GM12878 (cell line): ENCODE measurements around the gene CASQ1. TPM values are rescaled to one million over a fixed set of nuclear protein-coding genes. Genes with fewer than 3 reads are reported as not detected.

Experiments
- ATAC-seq: fragments of 200-7000 bp; cut with Tn5 transposase; 3 replicates; pipeline ENCODE4 v1.9.1; 2020; ENCODE audit warnings: mild to moderate bottlenecking, moderate library complexity
- BruUV-seq: library from RNA; stranded (reverse); fragments of 400-500 nt; replicated peaks from 2 replicates; lab custom pipeline; 2021; lab: Mats Ljungman, UMichigan
- CTCF ChIA-PET: fragments of 300-600 bp; sonication (Branson Sonifier 250); formaldehyde crosslinking; extraction: SDS; loops from one replicate; lab custom pipeline; 2021; ENCODE audit warnings: inconsistent platforms; lab: Yijun Ruan, JAX
- POLR2A ChIA-PET: fragments of 350-600 bp; formaldehyde crosslinking; extraction: SDS; loops from one replicate; lab custom pipeline; 2021; ENCODE audit warnings: inconsistent platforms; lab: Charles Lee
- RAD21 ChIA-PET: fragments of 300-600 bp; sonication (Branson Sonifier 250); formaldehyde crosslinking; loops from one replicate; lab custom pipeline; 2023; ENCODE audit warnings: antibody characterized with exemption; ENCODE audit not compliant: unreplicated experiment; lab: Charles Lee
- SMC1A ChIA-PET: fragments of 300-600 bp; sonication (Branson Sonifier 250); formaldehyde crosslinking; loops from one replicate; lab custom pipeline; 2023; ENCODE audit not compliant: unreplicated experiment, uncharacterized antibody; lab: Charles Lee
- DNase-seq: peaks from one replicate; pipeline ENCODE4 v3.0.0-alpha.2; 2011; ENCODE audit warnings: low read depth, low spot score
- FAIRE-seq: peaks from 3 replicates; lab custom pipeline; 2011; peaks lifted over from hg19 to GRCh38; lab: Jason Lieb, UNC
- H2AFZ ChIP-seq: 2 replicates; pipeline ENCODE4 v1.6.0; 2011; ENCODE audit warnings: low read depth, low read length, control low read depth; ENCODE audit not compliant: control insufficient read depth
- H3K27ac ChIP-seq: 2 replicates; pipeline ENCODE4 v1.5.1; 2011; ENCODE audit warnings: control low read depth; ENCODE audit not compliant: control insufficient read depth, insufficient read depth
- H3K27me3 ChIP-seq, 2 experiments: replicated peaks in 1 of 2; 2 replicates each; pipeline versions ENCODE4 v1.6.0 to v1.6.1; 2011; ENCODE audit warnings: low read length in 1 of 2; ENCODE audit not compliant: control insufficient read depth in 2 of 2, insufficient read depth in 2 of 2
- H3K36me3 ChIP-seq, 2 experiments: 2 replicates each; pipeline ENCODE4 v1.5.1; 2011; ENCODE audit warnings: low read length in 1 of 2; ENCODE audit not compliant: control insufficient read depth in 2 of 2, insufficient read depth in 2 of 2
- H3K4me1 ChIP-seq: 2 replicates; pipeline ENCODE4 v1.6.1; 2011; ENCODE audit warnings: mild to moderate bottlenecking, low read length, moderate library complexity, mixed read lengths; ENCODE audit not compliant: control insufficient read depth, insufficient read depth
- H3K4me2 ChIP-seq: 2 replicates; pipeline ENCODE4 v1.6.0; 2011; ENCODE audit warnings: control low read depth; ENCODE audit not compliant: control insufficient read depth, insufficient read depth
- H3K4me3 ChIP-seq: fragments of 200-600 bp; sonication (generic); 2 replicates; pipeline ENCODE4 v1.5.1; 2016
- H3K79me2 ChIP-seq: 2 replicates; pipeline ENCODE4 v1.6.0; 2011; ENCODE audit warnings: low read length; ENCODE audit not compliant: control insufficient read depth, insufficient read depth
- H3K9ac ChIP-seq: 2 replicates; pipeline ENCODE4 v1.8.0; 2011; ENCODE audit warnings: low read length, control low read depth, mixed read lengths; ENCODE audit not compliant: control insufficient read depth, insufficient read depth
- H3K9me3 ChIP-seq: replicated peaks from 3 replicates; pipeline ENCODE4 v1.5.1; 2011; ENCODE audit warnings: mild to moderate bottlenecking, low read length; ENCODE audit not compliant: control insufficient read depth, insufficient read depth
- H4K20me1 ChIP-seq: 2 replicates; pipeline ENCODE4 v1.6.0; 2011; ENCODE audit not compliant: control insufficient read depth, insufficient read depth
- BACH1 ChIP-seq: fragments of 450-650 bp; IDR thresholded peaks from 2 replicates; pipeline ENCODE4 v1.6.1; 2017; ENCODE audit warnings: mild to moderate bottlenecking, borderline replicate concordance
- CTCF ChIP-seq, 3 experiments: IDR thresholded peaks in 2 of 3; conservative IDR thresholded peaks in 1 of 3; 2 replicates each; pipeline ENCODE4 v1.5.1; 2011; ENCODE audit warnings: low read depth in 3 of 3, low read length in 3 of 3, mild to moderate bottlenecking in 3 of 3, control low read depth in 2 of 3, moderate library complexity in 2 of 3, inconsistent platforms in 1 of 3, mixed read lengths in 1 of 3; ENCODE audit not compliant: control insufficient read depth in 2 of 3, insufficient read depth in 1 of 3; ENCODE audit errors: extremely low read depth in 1 of 3
- NFIC ChIP-seq: IDR thresholded peaks from 2 replicates; pipeline ENCODE4 v1.6.1; 2012; ENCODE audit warnings: low read depth, mild to moderate bottlenecking, inconsistent platforms, low read length, moderate library complexity
- NR2C1 ChIP-seq: fragments of 450-650 bp; IDR thresholded peaks from 2 replicates; pipeline ENCODE4 v1.6.1; 2017; ENCODE audit warnings: antibody characterized with exemption, mild to moderate bottlenecking, moderate library complexity
- POLR2AphosphoS5 ChIP-seq: IDR thresholded peaks from 2 replicates; pipeline ENCODE4 v1.6.1; 2011; ENCODE audit warnings: mild to moderate bottlenecking, low read length, inconsistent platforms
- RUNX3 ChIP-seq: IDR thresholded peaks from 2 replicates; pipeline ENCODE4 v1.6.1; 2012; ENCODE audit warnings: low read length, inconsistent platforms
- SPI1 ChIP-seq: IDR thresholded peaks from 2 replicates; pipeline ENCODE4 v1.6.1; 2011; ENCODE audit warnings: low read depth, mild to moderate bottlenecking, low read length, moderate library complexity, borderline replicate concordance; ENCODE audit not compliant: insufficient read depth
- ZNF207 ChIP-seq: fragments of 450-650 bp; IDR thresholded peaks from 2 replicates; pipeline ENCODE4 v1.6.1; 2014; ENCODE audit warnings: antibody characterized with exemption, mild to moderate bottlenecking, borderline replicate concordance
- WGBS: methylation state at CpG from one replicate; pipeline ENCODE4 v1.1.6; 2016; ENCODE audit warnings: low lambda C conversion rate; ENCODE audit not compliant: insufficient replicate concordance, insufficient coverage; ENCODE audit errors: missing lambda C conversion rate; 5-methylcytosine and 5-hydroxymethylcytosine counted together
- in situ Hi-C: fragments of 300-500 bp; cut with MboI; formaldehyde crosslinking; loops from 9 replicates; pipeline ENCODE4 v1.14.3; 2018; ENCODE audit warnings: mixed read lengths
- intact Hi-C: fragments of 100-400 bp; cut with micrococcal nuclease; formaldehyde crosslinking; loops from one replicate; pipeline ENCODE4 v1.14.2; 2022; ENCODE audit not compliant: unreplicated experiment
- polyA plus RNA-seq, 11 experiments: library from polyadenylated mRNA; depleted of rRNA in 4 of 11; unstranded in 6 of 11; stranded (reverse) in 5 of 11; fragments of >200 nt; fragmentation: Nextera tagmentation in 4 of 11; fragmentation: Illumina TruSeq in 1 of 11; extraction: Ambion mirVana in 4 of 11; extraction: Trizol in 1 of 11; gene quantifications; 1 replicate in 1 of 11; 2 replicates in 10 of 11; pipeline versions ENCODE4 v1.2.1 to v1.2.3, GENCODE V29; 2011 to 2016; ENCODE audit warnings: inconsistent platforms in 2 of 11, missing spikeins in 2 of 11, low read depth in 1 of 11
- total RNA-seq, 4 experiments: library from RNA; depleted of rRNA in 3 of 4; stranded (reverse); fragments of >200 nt in 3 of 4; fragmentation: Illumina TruSeq in 1 of 4; extraction: Trizol in 1 of 4; gene quantifications; 2 replicates each; pipeline versions ENCODE4 v1.2.1 to v1.2.3, GENCODE V29; 2013 to 2021

CASQ1 gene
- total and polyA plus RNA-seq, 10 of the 15 experiments (the other 5 are each of a cell fraction or from before 2014, with no cell fraction given) = 0.10 to 0.77 (median 0.34) TPM

- SMC1A ChIA-PET = interaction anchor here (1.0 to 1.5 kb wide), 2 partner anchors 66 to 210 kb away, joined by 3 to 4 read pairs; no protein-coding TSS in a partner anchor
- POLR2A ChIA-PET = interaction anchor here (1.0 kb wide), 1 partner anchor 98 kb away, joined by 3 read pairs; no protein-coding TSS in a partner anchor
- Histone ChIP-seq H3K36me3 (no peaks in the 10 kb centered on the region), H3K9ac (no peak overlapping the region), H3K4me1 (peaks cover 27% of the 10 kb centered on the region), H4K20me1 (no peaks in the 10 kb centered on the region), H3K79me2 (no peaks in the 10 kb centered on the region), H3K4me2 (no peak overlapping the region), H3K27ac (no peak overlapping the region), H3K27me3 (no peaks in the 10 kb centered on the region; a peak in 1 of 4 replicates), H3K4me3 (no peak overlapping the region), H3K9me3 (no peaks in the 10 kb centered on the region), H2AFZ (no peak overlapping the region)
- 36% methylated on average over 4 of the region's 4 CpGs for WGBS
- BruUV-seq = no TSS peak
- no peak for FAIRE-seq
- no peak for TF ChIP-seq SPI1
- no peak for TF ChIP-seq NFIC
- TF ChIP-seq ZNF207 = no peak
- no peak for TF ChIP-seq BACH1
- no peak for TF ChIP-seq NR2C1
- CTCF ChIA-PET = interaction anchor here (0.7 to 3.5 kb wide), 5 partner anchors 37 to 85 kb away, joined by 3 to 25 read pairs (median 3); no protein-coding TSS in a partner anchor
- ATAC-seq = no peak
- RAD21 ChIA-PET = interaction anchor here (3.6 kb wide), 1 partner anchor 125 kb away, joined by 14 read pairs; no protein-coding TSS in a partner anchor
- DNase-seq = no peak
- in situ Hi-C loops = no loop called here
- intact Hi-C loops = no loop called here
Observed at GRCh38 chr1:160167056-160167455, 23.3 kb upstream of the CASQ1 start.

GRCh38 chr1:160167580-160167979 lies 22.8 kb upstream of the CASQ1 start:
- no TSS peak for BruUV-seq
- no peak overlapping the region for H3K4me3 ChIP-seq
- CTCF ChIA-PET = interaction anchor here (0.7 to 3.5 kb wide), 4 partner anchors 56 to 84 kb away, joined by 3 to 25 read pairs (median 4); no protein-coding TSS in a partner anchor
- no peaks in the 10 kb centered on the region for H4K20me1 ChIP-seq
- H3K9me3 ChIP-seq = no peaks in the 10 kb centered on the region
- ATAC-seq (peak; percentile 29), FAIRE-seq (no peak)
- no peaks in the 10 kb centered on the region for H3K79me2 ChIP-seq
- peaks cover 22% of the 10 kb centered on the region for H3K4me1 ChIP-seq
- TF ChIP-seq POLR2AphosphoS5 (no peak), NR2C1 (no peak), CTCF (IDR thresholded peaks at IDR 0.05 in 2 of 3, conservative IDR thresholded peaks at IDR 0.05 in 1 of 3; ENCODE audit: control insufficient read depth in 2 of 3, extremely low read depth in 1 of 3, insufficient read depth in 1 of 3, low read depth in 3 of 3, low read length in 3 of 3) (peak in 2 of 3 experiments; percentile 11 to 22; a peak in 2 of 6 replicates), RUNX3 (no peak)
- TF ChIP-seq, all 136 proteins: peak for 1
- in situ Hi-C loops = no loop called here
- 67% methylated on average over 6 of the region's 6 CpGs for WGBS
- Histone ChIP-seq H3K27ac (no peak overlapping the region), H3K9ac (no peak overlapping the region), H3K27me3 (no peaks in the 10 kb centered on the region; a peak in 1 of 4 replicates), H2AFZ (no peak overlapping the region), H3K36me3 (no peaks in the 10 kb centered on the region), H3K4me2 (no peak overlapping the region)
- DNase-seq = no peak
- ChIA-PET SMC1A (interaction anchor here (1.0 to 2.5 kb wide), 5 partner anchors 26 to 209 kb away, joined by 3 to 10 read pairs (median 5); no protein-coding TSS in a partner anchor), RAD21 (interaction anchor here (0.7 to 3.6 kb wide), 5 partner anchors 32 to 1084 kb away, joined by 3 to 14 read pairs (median 3); no protein-coding TSS in a partner anchor), POLR2A (interaction anchor here (1.0 kb wide), 1 partner anchor 98 kb away, joined by 3 read pairs; no protein-coding TSS in a partner anchor)
- intact Hi-C loops = no loop called here
